GM18951 (cell line): ENCODE measurements around the gene DCUN1D4.

Experiments
- POLR2A ChIP-seq: IDR thresholded peaks from 4 replicates; pipeline ENCODE4 v1.6.1; 2011; ENCODE audit warnings: mild to moderate bottlenecking; ENCODE audit not compliant: insufficient read length, insufficient read depth; ENCODE audit errors: extremely low read depth
- in situ Hi-C: fragments of 300-500 bp; cut with MboI; formaldehyde crosslinking; loops from one replicate; pipeline ENCODE4 v1.12.0; 2022; ENCODE audit warnings: low sequenced_read_pairs, mixed read lengths, inconsistent platforms; ENCODE audit not compliant: unreplicated experiment

Gene DCUN1D4

DNA sequence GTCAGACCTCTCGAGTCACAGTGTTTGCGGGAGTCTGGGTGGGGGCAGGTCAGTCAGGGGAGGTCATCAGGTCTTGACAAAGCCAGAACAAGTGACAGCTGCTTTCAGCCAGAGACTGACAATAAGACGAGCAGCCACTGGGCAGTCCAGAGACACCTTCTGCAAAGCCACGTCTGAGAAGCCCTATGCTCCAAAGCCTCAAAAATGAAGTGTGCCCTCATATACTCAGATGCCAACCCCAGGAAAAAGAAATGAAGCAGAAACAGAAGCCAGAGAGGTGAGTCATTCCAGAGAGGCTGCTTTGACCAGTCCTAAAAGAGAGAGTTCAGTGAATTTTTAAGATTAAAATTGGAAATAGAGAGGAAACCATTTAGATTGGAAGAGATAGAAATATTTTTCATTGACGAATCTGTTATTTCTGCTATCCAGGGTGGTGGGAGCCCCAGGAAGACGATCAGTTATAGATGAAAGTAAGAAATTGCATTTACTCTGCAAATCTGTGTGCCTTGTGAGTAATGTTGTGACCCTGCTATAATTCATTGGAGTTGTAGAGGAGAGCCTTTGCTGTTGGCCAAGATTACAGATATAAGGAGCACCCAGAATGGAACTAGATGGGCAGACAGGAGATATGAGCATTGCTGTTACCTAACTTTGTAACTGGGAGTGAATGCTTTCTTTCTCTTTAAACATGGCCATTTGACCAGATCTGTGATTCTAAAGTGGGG, 99.3 kb downstream of the DCUN1D4 start:
- in situ Hi-C loops: no loop called here
- no peak for TF ChIP-seq POLR2A

DNA sequence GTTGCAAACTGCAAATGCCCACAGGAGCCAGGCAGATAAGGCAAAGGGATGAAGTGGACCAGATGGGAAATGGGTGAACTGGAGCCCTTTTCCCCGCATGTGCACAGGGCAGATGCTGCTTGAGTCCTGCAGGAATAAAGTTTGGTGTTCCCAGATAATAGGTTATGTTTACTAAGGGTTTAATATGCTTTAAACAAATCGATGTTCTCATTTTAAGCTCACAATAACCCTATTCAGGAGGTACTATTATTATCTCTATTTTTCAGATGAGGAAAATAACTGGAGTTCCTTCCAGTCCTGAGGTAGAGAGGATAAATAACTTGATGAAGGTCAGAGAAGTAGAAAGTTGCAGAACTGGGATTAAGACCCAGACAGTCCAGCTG, 99.9 kb downstream of the DCUN1D4 start:
- in situ Hi-C loops: no loop called here
- TF ChIP-seq POLR2A: no peak

DNA sequence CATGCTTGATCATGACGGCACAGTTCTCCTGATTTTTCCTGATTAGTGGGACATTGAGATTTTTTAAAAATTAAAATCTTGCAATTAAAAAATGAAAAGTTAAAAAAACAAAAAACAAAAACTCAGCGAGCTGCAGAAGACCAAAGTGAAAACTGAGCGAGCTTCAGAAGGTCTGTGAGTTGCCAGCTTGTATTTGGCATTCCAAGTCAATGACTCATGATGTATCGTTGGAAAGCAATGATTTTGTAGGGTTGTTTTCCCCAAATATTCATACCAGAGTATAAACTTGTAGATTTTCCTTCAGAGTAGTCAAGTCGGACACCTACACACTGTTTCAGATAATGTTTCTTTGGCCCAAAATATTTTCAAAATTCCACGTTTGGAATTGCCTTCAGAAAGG, 100.3 kb downstream of the DCUN1D4 start:
- TF ChIP-seq POLR2A: no peak
- in situ Hi-C loops: no loop called here

DNA sequence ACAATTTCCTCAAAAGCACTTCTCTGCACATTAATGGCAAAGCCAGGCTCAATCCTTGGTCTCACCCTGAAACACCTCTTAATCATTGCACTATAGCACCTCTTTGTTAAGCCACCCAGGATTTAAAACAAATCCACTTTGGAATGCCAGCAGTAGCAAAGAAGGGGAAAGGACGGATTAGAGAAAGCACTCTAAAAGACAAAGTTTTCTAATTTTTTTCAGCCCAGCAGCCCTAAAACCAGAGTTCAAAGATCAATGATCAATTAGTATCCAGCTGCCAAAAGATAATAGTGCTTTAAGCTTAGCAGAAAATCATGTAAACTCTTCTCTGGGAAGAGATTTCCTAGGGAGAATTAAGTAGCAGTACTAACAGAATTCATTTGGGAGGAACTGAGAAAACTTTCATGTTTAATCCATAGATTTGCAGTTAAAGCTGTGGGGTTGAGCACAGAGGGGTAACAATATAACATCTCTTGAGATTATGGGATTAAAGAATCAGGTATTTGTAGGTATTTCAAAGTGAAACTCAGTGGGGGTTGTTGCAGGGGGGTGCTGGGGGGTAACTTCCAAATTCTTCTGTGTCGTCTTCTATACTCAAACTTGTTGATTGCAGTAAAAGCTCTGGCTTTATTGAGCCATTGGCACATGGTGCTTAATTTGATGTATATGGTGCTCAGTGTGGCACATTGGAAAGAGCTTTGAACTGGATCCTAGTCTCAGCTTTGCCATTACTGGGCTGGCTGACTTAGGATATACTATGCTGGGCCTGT, 115.4 kb downstream of the DCUN1D4 start:
- no peak for TF ChIP-seq POLR2A
- in situ Hi-C loops: no loop called here

DNA sequence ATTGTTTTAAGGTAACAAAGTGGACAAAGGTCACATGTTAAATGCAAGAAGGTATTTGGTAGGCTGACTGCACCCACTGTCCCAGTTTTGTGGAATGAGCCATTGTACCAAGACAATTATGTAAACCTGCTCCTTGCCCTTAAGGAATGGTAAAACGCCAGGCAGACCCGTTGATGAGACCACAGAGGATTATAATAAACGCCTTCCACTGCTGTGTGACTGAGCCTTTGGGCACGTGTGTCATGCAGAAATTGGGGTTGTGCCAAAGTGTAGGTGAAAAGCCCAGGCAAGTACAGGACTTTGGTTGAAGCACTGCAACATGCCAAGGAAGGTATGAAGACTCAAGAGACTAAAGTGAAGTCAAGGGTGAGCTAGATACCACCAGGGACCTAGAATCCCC, 117.5 kb downstream of the DCUN1D4 start:
- in situ Hi-C loops: no loop called here
- no peak for TF ChIP-seq POLR2A

DNA sequence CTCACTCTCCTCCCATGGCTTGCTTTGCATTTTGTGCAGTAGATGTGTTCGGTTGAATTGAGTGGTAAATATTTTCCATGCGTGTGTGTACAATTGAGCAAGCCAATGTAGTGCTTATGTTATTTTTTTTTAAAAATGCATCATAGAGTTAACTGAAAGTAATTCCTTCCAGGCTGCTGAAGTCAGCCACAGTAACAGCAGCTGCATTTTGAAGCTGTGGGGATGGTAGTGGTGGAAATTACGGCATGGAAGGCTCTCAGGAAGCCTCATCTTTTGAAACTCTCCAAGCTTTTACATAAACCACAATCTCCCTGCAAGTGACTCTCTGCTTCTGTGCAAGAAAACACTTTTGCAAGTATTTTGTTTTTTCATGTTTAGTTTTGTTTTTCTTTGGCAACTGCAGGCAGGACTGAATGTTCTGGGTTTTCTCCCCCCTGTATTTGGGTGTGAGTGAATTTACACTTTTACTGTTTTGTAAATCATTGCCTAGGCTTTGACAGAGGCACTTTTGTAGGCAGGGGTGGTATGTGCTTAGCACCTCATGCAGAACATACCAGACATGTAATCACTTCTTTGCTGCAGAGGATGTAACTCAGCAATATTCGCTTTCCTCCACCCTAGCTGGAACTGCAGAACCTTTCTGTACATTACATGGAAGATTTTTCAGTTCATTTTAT, 121.0 kb downstream of the DCUN1D4 start:
- in situ Hi-C loops: no loop called here
- no peak for TF ChIP-seq POLR2A

DNA sequence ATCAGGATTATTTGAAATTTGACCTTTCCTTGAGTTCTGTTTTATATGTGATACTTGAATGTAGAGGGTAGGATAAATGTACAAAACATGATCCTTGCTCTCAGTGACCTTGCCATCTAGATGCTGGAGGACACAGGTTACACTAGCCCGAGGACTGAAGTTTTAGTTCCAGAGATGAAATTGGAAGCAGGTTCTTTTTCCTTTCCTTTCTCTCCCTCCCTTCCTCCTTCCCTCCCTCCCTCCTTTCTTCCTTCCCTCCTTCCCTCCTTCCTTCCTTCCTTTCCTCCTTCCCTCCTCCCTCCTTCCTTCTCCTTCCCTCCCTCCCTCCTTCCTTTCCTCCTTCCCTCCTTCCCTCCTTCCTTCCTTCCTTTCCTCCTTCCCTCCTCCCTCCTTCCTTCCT, 122.9 kb downstream of the DCUN1D4 start:
- in situ Hi-C loops: no loop called here
- no peak for TF ChIP-seq POLR2A
